Measurements from ENCODE around the gene GABPA. TPM values are rescaled to one million over a fixed set of nuclear protein-coding genes. Genes with fewer than 3 reads are reported as not detected.

The GABPA gene
- total RNA-seq (2021), result 20.4 and 22.5 TPM in 2 replicates
- long read RNA-seq, full-length matches to known transcripts, result 96 of 130 reads
- long read RNA-seq, partial matches to known transcripts, result 1 of 130 reads
- long read RNA-seq, other reads (novel, unspliced or antisense), result 33 of 130 reads

- no peak within 1 kb of the TSS for H2BK15ac ChIP-seq (ENCODE audit: low read depth, low read length)
- H4K20me1 ChIP-seq (ENCODE audit: control insufficient read depth, insufficient read depth, insufficient read length), result no peaks in the 10 kb centered on the region
Observed at GRCh38 chr21:25734904-25735645, at the start of gene GABPA, which contains the start of gene ATP5PF. GABPA (plus strand) TSS chr21:25734972; CDS start chr21:25741599, 6,627 bp downstream. ATP5PF (minus strand) TSS chr21:25734904; CDS start chr21:25729794, 5,110 bp downstream.

More at GRCh38 chr21:25734904-25735645, at the start of gene GABPA, which contains the start of gene ATP5PF:
- no peaks in the 10 kb centered on the region for H3K27me3 ChIP-seq (ENCODE audit: insufficient read depth, low read length)
- H3K4me2 ChIP-seq (ENCODE audit: insufficient read depth, insufficient read length, low read length), result peak within 1 kb of the TSS; percentile 88
- peak within 1 kb of the TSS; percentile 96 for H3T11ph ChIP-seq (ENCODE audit: low read length)
- Mint-ChIP-seq H3K4me3 (peak within 1 kb of the TSS; percentile 100), H3K9me3 (peaks cover 2 to 5% of the 10 kb centered on the region in 2 experiments; a peak in 3 of 5 replicates), H3K27ac (peak within 1 kb of the TSS; percentile 100), H3K27me3 (ENCODE audit: low read depth) (no peaks in the 10 kb centered on the region), H3K36me3 (ENCODE audit: insufficient read depth in 1 of 3, low read depth in 3 of 3) (peaks cover 2 to 4% (median 2%) of the 10 kb centered on the region in 3 experiments; a peak in 5 of 7 replicates), H3K4me1 (peaks cover 23 to 27% of the 10 kb centered on the region in 2 experiments)
- TF ChIP-seq CTCF (conservative IDR thresholded peaks at IDR 0.05), result no peak
- H3K14ac ChIP-seq (ENCODE audit: insufficient read depth, low read length), result peak within 1 kb of the TSS; percentile 97
- H3K23ac ChIP-seq (ENCODE audit: insufficient read length, low read depth, low read length), result no peak within 1 kb of the TSS
- H2BK20ac ChIP-seq (ENCODE audit: low read depth, low read length, poor library complexity, severe bottlenecking), result no peak within 1 kb of the TSS
- peak within 1 kb of the TSS; percentile 39 for H2BK120ac ChIP-seq (ENCODE audit: low read depth, low read length, poor library complexity, severe bottlenecking)
- peak within 1 kb of the TSS; percentile 4 for H4K91ac ChIP-seq (ENCODE audit: insufficient read length, low read depth, low read length)
- WGBS (ENCODE audit: extremely low coverage, insufficient read length, low lambda C conversion rate), result no CpG with 5 or more reads among the region's 64 CpGs
- peaks cover 27% of the 10 kb centered on the region; the same call in 1 of the 2 replicates for H3K79me2 ChIP-seq (ENCODE audit: insufficient read depth, low read length)
- H3K18ac ChIP-seq (ENCODE audit: insufficient read length, low read depth, low read length), result peak within 1 kb of the TSS; percentile 98
- H2BK5ac ChIP-seq (ENCODE audit: insufficient read length, low read length), result peak within 1 kb of the TSS; percentile 86
- peak within 1 kb of the TSS; percentile 59 for H4K8ac ChIP-seq (replicated peaks; ENCODE audit: insufficient read length, low read depth, low read length)
- H3K56ac ChIP-seq (ENCODE audit: insufficient read length, low read depth, low read length), result peak within 1 kb of the TSS; percentile 46
- H3K9ac ChIP-seq (ENCODE audit: extremely low read depth, insufficient read length, low read length), result peak within 1 kb of the TSS; percentile 97
- no peak within 1 kb of the TSS for H2AK5ac ChIP-seq (ENCODE audit: insufficient read length, low read length)
- H3K4me1 ChIP-seq (ENCODE audit: insufficient read depth, low read length), result no peaks in the 10 kb centered on the region
- no peaks in the 10 kb centered on the region for H3K9me3 ChIP-seq (ENCODE audit: control insufficient read depth, low read depth, low read length)
- H3K4ac ChIP-seq (ENCODE audit: low read depth, low read length), result no peak within 1 kb of the TSS; the same call in 1 of the 2 replicates
- peaks cover 7% of the 10 kb centered on the region for H3K79me1 ChIP-seq (ENCODE audit: insufficient read depth, low read depth, low read length, poor library complexity, severe bottlenecking)
- H4K5ac ChIP-seq (ENCODE audit: insufficient read length, low read depth, low read length), result peak within 1 kb of the TSS; percentile 97
- H3K23me2 ChIP-seq (ENCODE audit: insufficient read length, low read depth, low read length, poor library complexity, severe bottlenecking), result peaks cover 11% of the 10 kb centered on the region
- no peak within 1 kb of the TSS for H2BK12ac ChIP-seq (ENCODE audit: insufficient read length, low read depth, low read length)
- peak; percentile 98 for DNase-seq
- H2AFZ ChIP-seq (ENCODE audit: low read length), result peak within 1 kb of the TSS; percentile 63
- peak within 1 kb of the TSS; percentile 97 for H3K27ac ChIP-seq (ENCODE audit: insufficient read length, low read depth, low read length)

Data from H9 (cell line).